Upper lobe of left lung (tissue), 6 donors: ENCODE measurements around the gene TXNDC2. TPM values are rescaled to one million over a fixed set of nuclear protein-coding genes. Genes with fewer than 3 reads are reported as not detected.

Source experiments
- ATAC-seq, 2 donors: fragments of 200-7000 bp; cut with Tn5 transposase; one replicate each; pipeline ENCODE4 v1.9.1; 2022; ENCODE audit warnings: mild to moderate bottlenecking in 2 of 2, moderate library complexity in 2 of 2; ENCODE audit not compliant: low FRiP score in 2 of 2
- DNase-seq, 2 donors: peaks; one replicate each; pipeline ENCODE4 v3.0.0-alpha.2; 2019 to 2020
- H3K27ac ChIP-seq, 4 donors: fragments of 200-600 bp; sonication (generic); one replicate each; pipeline ENCODE4 v1.5.1; 2016 to 2019
- H3K27me3 ChIP-seq, 4 donors: fragments of 200-600 bp; sonication (generic); one replicate each; pipeline ENCODE4 v1.5.1; 2017 to 2019
- H3K36me3 ChIP-seq, 4 donors: fragments of 200-600 bp; sonication (generic); one replicate each; pipeline ENCODE4 v1.5.1; 2016 to 2019
- H3K4me1 ChIP-seq, 4 donors: fragments of 200-600 bp; sonication (generic); one replicate each; pipeline ENCODE4 v1.5.1; 2018 to 2019
- H3K4me3 ChIP-seq, 4 donors: fragments of 200-600 bp; sonication (generic); one replicate each; pipeline ENCODE4 v1.5.1; 2017 to 2019; ENCODE audit warnings: mild to moderate bottlenecking in 2 of 4, moderate library complexity in 1 of 4
- H3K9me3 ChIP-seq, 4 donors: fragments of 200-600 bp; sonication (generic); one replicate each; pipeline ENCODE4 v1.5.1; 2018 to 2019
- EP300 ChIP-seq, 4 donors: sonication (generic); formaldehyde crosslinking; IDR thresholded peaks; one replicate each; pipeline ENCODE4 v1.5.1; 2017; ENCODE audit warnings: antibody characterized with exemption in 4 of 4, control low read depth in 2 of 4
- POLR2A ChIP-seq, 4 donors: fragments of 450-650 bp; IDR thresholded peaks; one replicate each; pipeline ENCODE4 v1.5.1; 2016 to 2017; ENCODE audit warnings: antibody characterized with exemption in 4 of 4, mild to moderate bottlenecking in 2 of 4
- POLR2AphosphoS5 ChIP-seq, 2 donors: sonication (generic); formaldehyde crosslinking; IDR thresholded peaks; one replicate each; pipeline ENCODE4 v1.5.1; 2017; ENCODE audit warnings: antibody characterized with exemption in 2 of 2
- WGBS, 2 donors: methylation state at CpG; one replicate each; pipeline ENCODE4 v1.1.5; 2017 to 2018; 5-methylcytosine and 5-hydroxymethylcytosine counted together
- total RNA-seq, 6 donors: library from RNA; depleted of rRNA in 4 of 6; stranded (reverse); fragments of >200 nt in 4 of 6; gene quantifications; one replicate each; pipeline versions ENCODE4 v1.1.0 to v1.2.1, GENCODE V29; 2016 to 2021
- TF ChIP-seq, protein P1 (sequence below), 6 experiments: fragments of 450-650 bp in 4 of 6; fragments of 200-600 bp in 2 of 6; sonication (generic) in 2 of 6; IDR thresholded peaks; one replicate each; pipeline ENCODE4 v1.5.1; 2016 to 2019; ENCODE audit warnings: antibody characterized with exemption in 6 of 6
- donor health status: DM: no; HTN: no; CAD: no; lungs with moderate emphysema.
- donor health status: DM: no; HTN: yes; CAD: no; lungs with severe emphysema.

Gene TXNDC2
- total RNA-seq, 6 donors from 2014 or later: 0.30 to 0.49 (median 0.33) TPM; not detected in 3

DNA sequence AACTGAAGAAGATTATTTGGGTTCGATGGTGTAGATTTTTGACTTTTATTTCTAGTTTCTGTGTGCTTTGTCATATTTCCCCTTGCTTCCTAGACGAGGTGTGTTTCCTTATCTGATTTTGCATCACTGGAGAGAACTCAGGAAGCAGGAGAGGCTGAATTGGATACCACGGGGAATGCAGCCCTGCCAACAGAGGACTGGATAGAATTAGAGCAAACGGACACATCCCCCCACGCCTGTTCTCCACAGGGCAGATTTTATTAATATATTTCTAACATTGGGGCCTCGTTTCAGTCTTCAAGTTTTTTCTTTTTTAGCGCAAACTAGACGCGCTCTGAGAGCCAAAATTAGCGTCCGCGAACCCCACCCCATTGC, 27.4 kb downstream of the TXNDC2 start:
- DNase-seq (no peak), ATAC-seq (peak; percentile 0 to 1)
- Histone ChIP-seq H3K9me3 (no peaks in the 10 kb centered on the region), H3K4me1 (peaks cover 19 to 35% (median 29%) of the 10 kb centered on the region in 4 donors), H3K36me3 (no peaks in the 10 kb centered on the region), H3K4me3 (peak overlapping the region; percentile 73 to 96 (median 80)), H3K27ac (peak overlapping the region; percentile 94 to 100 (median 100)), H3K27me3 (no peaks in the 10 kb centered on the region)
- TF ChIP-seq POLR2AphosphoS5 (IDR thresholded peaks at IDR 0.05) (no peak), POLR2A (IDR thresholded peaks at IDR 0.05) (no peak), EP300 (IDR thresholded peaks at IDR 0.05) (no peak)
- TF ChIP-seq, protein P1, sequence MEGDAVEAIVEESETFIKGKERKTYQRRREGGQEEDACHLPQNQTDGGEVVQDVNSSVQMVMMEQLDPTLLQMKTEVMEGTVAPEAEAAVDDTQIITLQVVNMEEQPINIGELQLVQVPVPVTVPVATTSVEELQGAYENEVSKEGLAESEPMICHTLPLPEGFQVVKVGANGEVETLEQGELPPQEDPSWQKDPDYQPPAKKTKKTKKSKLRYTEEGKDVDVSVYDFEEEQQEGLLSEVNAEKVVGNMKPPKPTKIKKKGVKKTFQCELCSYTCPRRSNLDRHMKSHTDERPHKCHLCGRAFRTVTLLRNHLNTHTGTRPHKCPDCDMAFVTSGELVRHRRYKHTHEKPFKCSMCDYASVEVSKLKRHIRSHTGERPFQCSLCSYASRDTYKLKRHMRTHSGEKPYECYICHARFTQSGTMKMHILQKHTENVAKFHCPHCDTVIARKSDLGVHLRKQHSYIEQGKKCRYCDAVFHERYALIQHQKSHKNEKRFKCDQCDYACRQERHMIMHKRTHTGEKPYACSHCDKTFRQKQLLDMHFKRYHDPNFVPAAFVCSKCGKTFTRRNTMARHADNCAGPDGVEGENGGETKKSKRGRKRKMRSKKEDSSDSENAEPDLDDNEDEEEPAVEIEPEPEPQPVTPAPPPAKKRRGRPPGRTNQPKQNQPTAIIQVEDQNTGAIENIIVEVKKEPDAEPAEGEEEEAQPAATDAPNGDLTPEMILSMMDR (IDR thresholded peaks at IDR 0.05): no peak
- WGBS, 2 donors: 6 to 8% methylated on average over 12 of the region's 12 CpGs

DNA sequence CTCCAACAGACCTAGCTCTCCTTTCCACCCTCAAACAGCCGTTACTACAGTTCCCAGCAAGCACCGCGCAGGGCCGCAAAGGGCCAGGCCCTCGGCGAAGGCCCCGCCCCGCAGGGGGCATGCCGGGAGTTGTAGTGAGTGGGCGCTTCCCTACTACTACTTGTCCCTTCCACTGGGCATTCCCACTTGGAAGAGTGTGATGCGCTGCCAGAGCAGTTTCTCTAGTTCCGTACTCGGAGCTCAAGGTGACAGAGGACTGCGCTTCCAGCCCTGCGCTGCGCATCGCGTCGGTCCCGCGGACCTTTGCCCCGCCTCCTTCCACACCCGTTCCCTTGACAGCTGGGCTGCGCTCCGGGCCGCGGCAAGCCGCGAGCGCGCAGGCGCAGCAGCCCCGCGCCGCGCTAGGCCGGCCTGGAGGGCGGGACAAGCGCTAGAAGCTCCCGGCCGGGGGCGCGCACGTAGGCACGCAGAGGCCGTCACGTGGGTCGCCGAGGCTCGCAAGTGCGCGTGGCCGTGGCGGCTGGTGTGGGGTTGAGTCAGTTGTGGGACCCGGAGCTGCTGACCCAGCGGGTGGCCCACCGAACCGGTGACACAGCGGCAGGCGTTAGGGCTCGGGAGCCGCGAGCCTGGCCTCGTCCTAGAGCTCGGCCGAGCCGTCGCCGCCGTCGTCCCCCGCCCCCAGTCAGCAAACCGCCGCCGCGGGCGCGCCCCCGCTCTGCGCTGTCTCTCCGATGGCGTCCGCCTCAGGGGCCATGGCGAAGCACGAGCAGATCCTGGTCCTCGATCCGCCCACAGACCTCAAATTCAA, 28.0 kb downstream of the TXNDC2 start, which contains the start of gene VAPA:
VAPA (plus strand) TSS at position 491 of the 808 bp plus-strand sequence; CDS start at position 732, 241 bp downstream.
- ATAC-seq (peak; percentile 97), DNase-seq (peak; percentile 97 to 99)
- peak in 3 of 4 donors; percentile 96 to 99 (median 99) for TF ChIP-seq POLR2A (IDR thresholded peaks at IDR 0.05)
- TF ChIP-seq EP300 (IDR thresholded peaks at IDR 0.05): peak in 1 of 4 donors; percentile 43
- peak; percentile 97 to 98 for TF ChIP-seq POLR2AphosphoS5 (IDR thresholded peaks at IDR 0.05)
- TF ChIP-seq, protein P1 (IDR thresholded peaks at IDR 0.05): peak in 2 of 6 experiments; percentile 8 to 18
- H3K27me3 ChIP-seq: no peaks in the 10 kb centered on the region
- H3K36me3 ChIP-seq: no peaks in the 10 kb centered on the region
- peak within 1 kb of the TSS; percentile 94 to 100 (median 100) for H3K27ac ChIP-seq
- peak within 1 kb of the TSS; percentile 73 to 96 (median 88) for H3K4me3 ChIP-seq
- no peaks in the 10 kb centered on the region for H3K9me3 ChIP-seq
- H3K4me1 ChIP-seq: peaks cover 25 to 41% (median 35%) of the 10 kb centered on the region in 4 donors
- 0 to 1% methylated on average over 28 to 34 of the region's 87 CpGs for WGBS, 2 donors

DNA sequence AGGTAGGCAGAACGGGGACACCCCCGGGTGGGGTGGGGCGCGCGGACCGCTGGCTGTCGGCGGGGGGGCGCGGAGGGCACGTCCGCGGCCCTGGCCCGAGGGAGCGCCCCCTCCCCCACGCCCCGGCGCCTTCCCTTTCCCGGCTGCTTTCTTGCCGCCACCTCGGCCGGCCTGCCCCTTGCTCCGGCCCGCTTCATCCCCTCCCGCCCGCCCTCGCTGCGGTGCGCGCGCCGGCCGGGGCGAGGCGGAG, 28.5 kb downstream of the TXNDC2 start:
- Histone ChIP-seq H3K4me1 (peaks cover 30 to 47% (median 40%) of the 10 kb centered on the region in 4 donors), H3K4me3 (peak overlapping the region; percentile 73 to 96 (median 88)), H3K36me3 (no peaks in the 10 kb centered on the region), H3K27ac (peak overlapping the region; percentile 94 to 100 (median 100)), H3K9me3 (no peaks in the 10 kb centered on the region), H3K27me3 (no peaks in the 10 kb centered on the region)
- ATAC-seq (no peak), DNase-seq (no peak)
- no peak for TF ChIP-seq EP300 (IDR thresholded peaks at IDR 0.05)
- TF ChIP-seq POLR2A (IDR thresholded peaks at IDR 0.05): no peak
- no peak for TF ChIP-seq POLR2AphosphoS5 (IDR thresholded peaks at IDR 0.05)
- TF ChIP-seq, protein P1 (IDR thresholded peaks at IDR 0.05): no peak
- 0 to 1% methylated on average over 6 to 22 of the region's 35 CpGs for WGBS, 2 donors

DNA sequence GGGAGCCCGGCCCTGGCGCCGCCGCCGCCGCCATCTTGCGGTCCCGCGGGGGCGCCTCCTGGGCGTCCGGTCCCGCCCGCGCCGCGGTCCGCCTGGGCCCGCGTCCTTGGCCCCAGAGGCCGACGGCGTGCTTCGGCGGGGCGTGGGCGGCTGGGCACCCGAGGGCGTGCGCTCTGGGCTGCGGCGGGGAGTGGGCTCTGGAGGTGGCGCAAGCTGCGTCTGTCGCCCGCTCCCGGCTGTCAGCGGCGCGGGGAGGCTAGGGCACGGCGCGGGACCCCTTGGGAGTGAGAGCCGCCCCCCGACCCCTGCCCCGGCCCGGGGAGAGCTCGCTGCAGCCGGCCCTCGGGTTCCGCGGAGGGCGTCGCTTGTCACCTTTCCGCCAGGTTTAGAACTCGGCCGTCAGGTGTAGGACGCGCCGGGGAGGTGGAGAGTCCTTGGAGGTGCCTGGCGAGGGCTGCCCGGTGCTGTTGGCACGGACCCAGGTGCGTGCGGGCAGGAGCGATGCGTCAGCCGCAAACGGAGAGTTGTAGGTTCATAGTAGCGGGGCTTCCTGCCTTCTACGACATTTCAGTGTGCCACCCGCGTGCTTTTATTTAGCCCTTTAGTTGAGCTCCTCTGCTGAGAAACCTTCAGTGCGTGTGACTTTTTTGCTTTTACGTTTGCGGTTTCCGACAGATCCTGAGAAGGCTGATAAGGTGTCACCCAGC, 29.0 kb downstream of the TXNDC2 start:
- Histone ChIP-seq H3K4me1 (peaks cover 35 to 51% (median 44%) of the 10 kb centered on the region in 4 donors), H3K27me3 (no peaks in the 10 kb centered on the region), H3K9me3 (no peaks in the 10 kb centered on the region), H3K27ac (peak overlapping the region; percentile 94 to 100 (median 100)), H3K4me3 (peak overlapping the region; percentile 73 to 96 (median 88)), H3K36me3 (no peaks in the 10 kb centered on the region)
- TF ChIP-seq EP300 (IDR thresholded peaks at IDR 0.05) (peak in 2 of 4 donors; percentile 43 to 55), POLR2A (IDR thresholded peaks at IDR 0.05) (peak in 3 of 4 donors; percentile 34 to 80 (median 77)), POLR2AphosphoS5 (IDR thresholded peaks at IDR 0.05) (peak; percentile 57 to 83)
- TF ChIP-seq, protein P1 (IDR thresholded peaks at IDR 0.05): peak in 2 of 6 experiments; percentile 31 to 33
- WGBS, 2 donors: 0 to 1% methylated on average over 6 to 67 of the region's 77 CpGs
- ATAC-seq (peak; percentile 59 to 68), DNase-seq (peak; percentile 89 to 96)
